Activated gamma-delta T cell treated with Interleukin-2 at 50 U/mL for 16 hours (primary cell): Measurements from ENCODE around the gene CHCHD10.

Experiments used
- DNase-seq: peaks from one replicate; pipeline ENCODE4 v3.0.0-alpha.2; 2020

The CHCHD10 gene

DNA sequence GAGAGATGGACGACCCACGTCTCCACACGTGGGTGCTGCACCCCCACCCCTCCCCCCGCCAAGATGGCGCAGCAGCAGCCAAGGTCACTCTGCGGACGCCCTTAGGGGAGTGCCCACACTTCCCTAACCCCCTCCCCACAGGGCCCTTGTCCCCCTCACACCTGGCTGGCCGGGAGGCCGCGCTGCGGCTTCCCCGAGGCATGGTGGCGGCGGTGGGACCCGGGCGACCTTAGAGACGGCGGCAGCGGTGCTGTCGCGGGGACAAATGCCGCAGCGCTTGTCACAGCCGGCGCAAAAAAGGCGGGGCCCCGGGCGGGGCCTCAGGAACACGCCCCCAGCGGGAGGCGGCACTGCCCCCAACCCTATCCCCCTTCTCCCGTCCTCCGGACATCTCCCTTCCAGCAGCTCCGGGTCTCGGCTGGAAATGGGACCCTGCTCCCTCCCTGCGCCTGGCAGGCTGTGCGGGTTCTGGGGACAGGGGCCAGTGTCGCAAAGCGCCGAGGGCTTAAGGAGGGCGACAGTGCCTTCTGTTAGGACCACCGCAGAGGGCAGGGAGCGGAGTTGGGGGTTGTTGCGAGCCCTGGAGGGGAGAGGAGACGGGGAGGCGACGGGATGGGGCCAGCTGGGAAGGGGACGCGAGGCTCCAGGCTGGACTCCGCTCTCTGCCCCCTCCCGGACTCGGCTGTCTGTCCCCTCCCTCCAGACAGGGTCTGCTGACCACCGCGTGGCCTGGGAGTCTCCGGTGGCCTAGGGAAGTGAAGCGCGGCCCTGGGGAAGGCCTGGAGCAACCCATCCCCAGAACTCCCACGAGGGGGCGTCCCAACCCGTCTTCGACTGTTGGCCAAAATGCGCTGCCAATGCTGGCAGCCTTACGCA, at the start of gene CHCHD10:
CHCHD10 (minus strand) TSS at position 300 of the 876 bp plus-strand sequence; CDS start at position 202, 98 bp downstream.
- peak; percentile 71 for DNase-seq

DNA sequence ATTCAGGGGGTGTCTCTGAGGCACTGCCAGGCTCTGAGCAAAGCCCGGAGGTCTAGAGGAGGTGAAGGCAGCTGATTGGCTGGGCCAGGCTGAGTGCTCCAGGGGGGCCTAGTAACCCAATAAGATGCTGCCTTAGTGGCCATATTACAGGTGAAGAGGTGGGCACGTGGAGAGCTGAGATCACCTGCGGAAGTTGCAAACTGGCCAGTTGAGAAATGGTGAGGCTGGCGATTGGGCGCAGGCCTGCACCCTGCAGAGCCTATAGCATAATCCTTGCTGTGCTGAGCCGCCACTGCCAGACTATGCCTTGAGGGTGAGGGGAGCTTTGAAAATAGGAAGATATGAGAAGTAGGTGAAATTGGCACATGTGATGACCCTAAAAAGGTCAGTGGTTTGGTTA, 49.4 kb upstream of the CHCHD10 start:
- no peak for DNase-seq

- DNase-seq, result no peak
Observed at GRCh38 chr22:23816156-23816976, 48.6 kb upstream of the CHCHD10 start.

GRCh38 chr22:23815541-23816155, 47.9 kb upstream of the CHCHD10 start:
- DNase-seq, result no peak

- DNase-seq, result no peak
Observed at GRCh38 chr22:23812378-23812777, 44.6 kb upstream of the CHCHD10 start.

- no peak for DNase-seq
Observed at GRCh38 chr22:23806837-23807236, 39.1 kb upstream of the CHCHD10 start.

GRCh38 chr22:23804781-23805291, 37.1 kb upstream of the CHCHD10 start:
- DNase-seq, result no peak

DNA sequence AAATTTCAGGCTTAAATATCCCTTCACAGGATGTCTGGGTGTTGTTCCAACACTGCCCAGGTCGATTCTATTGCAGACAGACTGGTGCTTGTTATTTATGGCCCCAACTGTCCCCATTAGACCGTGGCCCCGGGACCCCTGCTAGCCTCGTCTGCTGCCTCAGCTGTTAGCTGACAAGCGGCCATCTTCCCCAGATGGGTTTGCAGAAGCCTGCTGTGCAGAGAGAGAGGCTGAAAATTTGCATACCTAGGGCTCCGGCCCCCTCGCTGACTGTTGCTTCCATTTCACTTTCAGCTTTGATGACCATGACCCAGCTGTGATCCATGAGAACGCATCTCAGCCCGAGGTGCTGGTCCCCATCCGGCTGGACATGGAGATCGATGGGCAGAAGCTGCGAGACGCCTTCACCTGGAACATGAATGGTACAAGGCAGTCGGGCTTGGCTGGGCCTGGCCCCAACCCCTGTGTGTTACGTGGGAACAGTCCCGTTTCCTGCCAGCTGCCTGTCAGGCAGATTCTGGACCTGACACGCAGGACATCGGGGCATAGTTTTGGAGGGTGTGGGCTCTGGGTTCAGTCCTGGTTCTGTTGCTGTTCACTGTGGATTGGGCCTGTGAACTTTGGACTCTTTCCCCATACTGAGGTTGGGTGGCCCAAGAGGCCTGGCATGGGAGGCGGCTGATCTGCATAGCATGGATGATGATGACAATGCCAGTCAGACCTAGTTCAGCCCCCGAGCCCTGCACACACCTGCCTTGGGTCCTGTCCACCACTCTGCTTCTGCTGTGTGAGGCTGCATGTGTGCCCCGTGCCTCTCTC, 35.4 kb upstream of the CHCHD10 start:
- DNase-seq, result no peak

DNA sequence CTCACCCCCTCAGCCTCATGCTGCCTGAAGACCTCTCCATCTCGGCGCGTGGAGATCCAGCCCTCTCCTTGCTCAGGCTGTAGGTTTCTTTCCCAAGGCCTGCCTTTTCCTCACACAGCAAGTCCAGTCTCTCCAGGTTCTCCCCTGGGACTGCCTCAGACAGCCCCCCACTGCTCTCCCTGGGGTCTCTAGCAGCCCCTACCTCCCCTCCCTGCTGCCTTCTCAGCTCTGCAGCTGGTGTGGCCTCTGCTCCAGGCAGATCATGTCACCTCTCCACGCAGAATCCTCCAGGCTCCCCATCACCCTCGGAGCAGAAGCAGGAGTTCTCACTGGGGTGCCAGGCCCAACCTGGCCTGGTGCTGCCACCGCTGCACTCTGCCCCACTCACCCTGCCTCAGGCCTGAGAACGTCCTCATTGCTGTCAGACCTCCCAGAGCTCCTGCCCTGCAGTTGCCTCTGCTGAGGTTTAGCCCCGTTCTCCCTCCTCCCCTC, 34.2 kb upstream of the CHCHD10 start:
- DNase-seq, result no peak

DNA sequence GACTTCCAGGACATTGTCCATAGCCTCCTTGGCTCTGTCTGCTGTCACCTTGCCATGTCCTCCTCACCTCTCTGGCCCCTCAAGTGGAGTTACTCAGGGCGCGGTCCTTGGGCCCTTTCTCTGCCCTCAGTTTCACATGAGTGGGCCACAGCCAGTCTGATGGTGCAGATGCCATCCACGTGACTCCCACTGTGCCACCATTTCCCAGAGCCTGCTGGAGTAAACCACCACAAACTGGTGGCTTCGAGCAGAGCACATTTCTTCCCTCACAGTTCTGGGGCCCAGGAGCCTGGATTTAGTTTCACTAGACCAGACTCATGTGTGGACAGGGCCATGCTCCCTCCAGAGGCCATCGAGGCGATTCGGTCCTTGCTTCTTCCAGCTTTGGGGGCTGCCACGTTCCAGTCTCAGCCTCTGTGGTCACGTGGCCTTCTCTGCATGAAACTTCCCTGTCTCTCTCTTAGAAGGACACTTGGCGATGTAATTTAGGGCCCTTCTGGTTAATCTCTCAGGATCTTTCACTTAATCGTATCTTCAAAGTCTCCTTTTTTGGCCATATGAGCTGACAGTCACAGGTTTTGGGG, 33.6 kb upstream of the CHCHD10 start:
- DNase-seq, result no peak

DNA sequence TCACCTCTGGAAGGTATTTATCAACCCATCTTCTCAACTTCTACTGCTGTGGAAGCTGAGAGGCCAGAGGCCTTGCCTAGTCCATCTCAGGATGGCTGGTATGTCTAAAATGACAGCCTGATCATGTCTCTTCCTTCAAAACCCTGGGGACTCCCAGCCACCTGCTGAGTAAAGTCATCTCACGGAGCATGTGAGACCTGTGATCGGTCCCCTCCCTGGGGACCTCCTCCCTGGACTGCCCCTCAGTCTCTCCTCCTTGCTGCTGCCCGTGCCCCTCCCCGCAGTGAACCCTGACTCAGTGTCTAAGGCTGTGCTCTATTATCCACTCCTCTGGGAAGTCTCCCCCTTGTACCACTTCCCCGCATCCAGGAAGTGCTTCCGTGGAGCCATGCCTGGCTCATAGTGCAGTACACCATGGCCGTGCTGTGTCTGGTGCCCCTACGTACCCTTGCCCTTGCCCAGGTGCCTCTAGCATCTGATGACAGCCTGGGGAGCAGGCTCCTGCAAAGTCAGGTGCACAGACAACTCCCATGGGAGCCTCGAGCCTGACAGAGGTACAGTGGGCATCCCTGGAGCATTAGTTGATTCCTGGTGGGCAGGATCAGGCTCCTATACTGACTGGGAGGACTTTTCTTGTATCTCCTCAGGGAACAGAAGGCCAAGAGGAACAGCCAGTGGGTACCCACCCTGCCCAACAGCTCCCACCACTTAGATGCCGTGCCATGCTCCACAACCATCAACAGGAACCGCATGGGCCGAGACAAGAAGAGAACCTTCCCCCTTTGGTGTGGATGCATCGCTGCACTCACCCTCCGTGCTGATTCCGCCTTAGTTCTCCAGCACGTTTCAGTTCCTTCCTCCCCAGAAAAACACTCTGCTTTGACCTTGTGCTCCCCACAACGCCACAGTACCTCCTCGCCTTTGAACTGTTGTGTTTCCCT, 32.8 kb upstream of the CHCHD10 start:
- DNase-seq, result no peak

GRCh38 chr22:23796461-23796860, 28.7 kb upstream of the CHCHD10 start:
- no peak for DNase-seq

DNA sequence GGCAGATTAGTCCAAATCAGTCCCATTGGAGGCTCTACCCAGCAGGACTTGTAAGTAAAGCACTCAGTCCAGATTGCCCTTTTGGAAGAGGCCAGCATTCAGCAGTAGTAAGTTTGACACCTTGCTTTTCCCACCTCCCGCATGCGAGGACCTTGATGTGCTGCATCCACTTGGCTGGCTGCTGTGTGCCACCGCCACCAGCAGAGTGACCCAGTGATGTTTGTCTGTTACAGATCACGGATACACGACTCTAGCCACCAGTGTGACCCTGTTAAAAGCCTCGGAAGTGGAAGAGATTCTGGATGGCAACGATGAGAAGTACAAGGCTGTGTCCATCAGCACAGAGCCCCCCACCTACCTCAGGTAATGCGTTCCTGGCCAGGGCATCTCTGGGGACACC, 25.6 kb upstream of the CHCHD10 start:
- DNase-seq, result no peak

- DNase-seq, result no peak
Observed at GRCh38 chr22:23791738-23792645, 24.2 kb upstream of the CHCHD10 start.

GRCh38 chr22:23790819-23791737, 23.3 kb upstream of the CHCHD10 start:
- no peak for DNase-seq

DNA sequence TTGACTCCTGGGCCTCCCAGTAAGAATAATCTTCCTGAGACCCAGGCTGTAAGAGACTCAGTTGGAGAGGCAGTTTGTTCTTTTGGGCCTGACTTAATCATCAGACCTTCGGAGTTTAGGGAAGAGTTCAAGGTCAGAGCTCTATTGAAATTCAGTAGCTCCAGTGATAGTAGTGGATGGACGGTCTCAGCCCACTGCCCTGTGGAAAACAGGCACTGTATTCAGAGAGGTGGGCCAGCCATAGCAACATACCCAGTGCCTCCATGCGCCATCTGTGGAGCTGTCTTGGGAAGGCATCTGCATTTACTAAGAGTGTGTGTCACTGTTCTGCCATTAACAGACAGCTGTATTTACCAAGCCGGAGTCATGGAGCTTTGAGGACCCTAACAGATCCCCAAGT, 21.9 kb upstream of the CHCHD10 start:
- no peak for DNase-seq

DNA sequence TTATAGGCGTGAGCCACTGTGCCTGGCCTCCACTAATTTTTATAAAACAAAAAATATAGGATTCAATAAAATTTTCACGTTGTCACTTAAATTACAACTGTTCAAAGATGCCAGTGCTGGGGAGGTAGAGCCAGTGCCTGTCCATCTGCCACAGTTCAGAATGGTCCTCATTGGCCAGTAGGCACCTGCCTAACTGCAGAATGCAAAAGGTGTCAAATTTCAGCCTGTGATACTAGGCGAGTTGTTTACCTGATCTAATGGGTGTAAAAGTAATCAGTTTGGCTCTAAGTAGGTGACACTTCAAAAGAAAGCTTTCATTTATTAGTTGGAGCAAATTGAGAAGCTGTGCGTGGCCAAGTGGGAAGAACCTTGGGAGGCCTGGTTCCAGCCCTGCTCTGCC, 21.3 kb upstream of the CHCHD10 start:
- DNase-seq, result no peak

GRCh38 chr22:23787910-23788309, 20.1 kb upstream of the CHCHD10 start:
- no peak for DNase-seq

- no peak for DNase-seq
Observed at GRCh38 chr22:23787600-23787896, 19.8 kb upstream of the CHCHD10 start.
